NCI-H748 (cell line): ENCODE data around the gene CDH20.
"Not testable (repeated sequence)": the region's sequence is repeated elsewhere in the genome, so short reads cannot be mapped to it uniquely, and the experiment has no call there.

Experiments
- DNase-seq: peaks from one replicate; lab custom pipeline; 2025; ENCODE audit not compliant: unreplicated experiment; lab: John Stamatoyannopoulos, UW

CDH20 gene

GRCh38 chr18:61340148-61340547 is 6.9 kb downstream of the CDH20 start:
- DNase-seq: no peak

- no peak for DNase-seq
Measured at GRCh38 chr18:61348230-61348629, 15.0 kb downstream of the CDH20 start.

- no peak for DNase-seq
Measured at GRCh38 chr18:61350578-61350977, 17.3 kb downstream of the CDH20 start.

- no peak for DNase-seq
Measured at GRCh38 chr18:61352059-61352458, 18.8 kb downstream of the CDH20 start.

- DNase-seq: no peak
Measured at GRCh38 chr18:61352611-61353010, 19.4 kb downstream of the CDH20 start.

- no peak for DNase-seq
Measured at GRCh38 chr18:61360404-61361383, 27.5 kb downstream of the CDH20 start.

GRCh38 chr18:61362511-61362910 is 29.3 kb downstream of the CDH20 start:
- DNase-seq: no peak

- DNase-seq: no peak
Measured at GRCh38 chr18:61364953-61365352, 31.7 kb downstream of the CDH20 start.

GRCh38 chr18:61368001-61368400 is 34.8 kb downstream of the CDH20 start:
- DNase-seq: no peak

- DNase-seq: not testable (repeated sequence)
Measured at GRCh38 chr18:61369671-61370070, 36.4 kb downstream of the CDH20 start.

GRCh38 chr18:61371111-61371510 is 37.9 kb downstream of the CDH20 start:
- DNase-seq: peak; percentile 42

- peak; percentile 11 for DNase-seq
Measured at GRCh38 chr18:61379827-61380226, 46.6 kb downstream of the CDH20 start.

GRCh38 chr18:61388010-61388409 is 54.8 kb downstream of the CDH20 start:
- DNase-seq: no peak

GRCh38 chr18:61394983-61395382 is 61.8 kb downstream of the CDH20 start:
- DNase-seq: no peak

GRCh38 chr18:61397222-61397621 is 64.0 kb downstream of the CDH20 start:
- no peak for DNase-seq

GRCh38 chr18:61398961-61399705 is 65.9 kb downstream of the CDH20 start:
- DNase-seq: no peak

- DNase-seq: peak; percentile 21
Measured at GRCh38 chr18:61400016-61400635, 66.9 kb downstream of the CDH20 start.

GRCh38 chr18:61400716-61401115 is 67.5 kb downstream of the CDH20 start:
- no peak for DNase-seq

GRCh38 chr18:61402726-61403125 is 69.5 kb downstream of the CDH20 start:
- DNase-seq: no peak

GRCh38 chr18:61413396-61413795 is 80.2 kb downstream of the CDH20 start:
- DNase-seq: no peak

- DNase-seq: no peak
Measured at GRCh38 chr18:61414086-61414485, 80.9 kb downstream of the CDH20 start.

- DNase-seq: no peak
Measured at GRCh38 chr18:61419763-61420162, 86.5 kb downstream of the CDH20 start.
